Fibroblast of skin of scalp (primary cell): ENCODE data around the gene REPS2.

Experiments
- DNase-seq: peaks from one replicate; pipeline ENCODE4 v3.0.0-alpha.2; 2013

Gene REPS2

DNA sequence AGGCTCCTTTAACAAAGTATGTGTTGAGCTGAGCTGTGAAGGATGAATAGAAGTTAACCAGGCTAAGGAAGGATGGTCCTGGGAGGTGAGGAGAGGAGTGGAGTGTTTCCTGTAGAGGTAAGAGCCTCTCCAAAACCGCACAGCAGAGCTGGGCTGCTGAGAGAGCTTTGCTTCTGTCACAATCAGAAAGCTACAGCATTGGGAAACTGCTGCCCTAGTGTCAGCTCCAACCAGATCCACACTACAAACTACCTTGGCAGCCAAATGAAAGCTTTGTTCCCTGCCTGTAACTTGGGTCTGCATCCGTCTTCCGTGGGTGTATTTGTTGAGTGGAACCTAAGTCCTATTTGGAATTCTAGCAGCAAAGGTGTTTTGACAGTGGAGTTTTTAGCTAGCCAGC lies 91.8 kb downstream of the REPS2 start:
- DNase-seq: no peak

GRCh38 chrX:17038681-17039161 lies 92.3 kb downstream of the REPS2 start:
- DNase-seq: peak; percentile 27

DNA sequence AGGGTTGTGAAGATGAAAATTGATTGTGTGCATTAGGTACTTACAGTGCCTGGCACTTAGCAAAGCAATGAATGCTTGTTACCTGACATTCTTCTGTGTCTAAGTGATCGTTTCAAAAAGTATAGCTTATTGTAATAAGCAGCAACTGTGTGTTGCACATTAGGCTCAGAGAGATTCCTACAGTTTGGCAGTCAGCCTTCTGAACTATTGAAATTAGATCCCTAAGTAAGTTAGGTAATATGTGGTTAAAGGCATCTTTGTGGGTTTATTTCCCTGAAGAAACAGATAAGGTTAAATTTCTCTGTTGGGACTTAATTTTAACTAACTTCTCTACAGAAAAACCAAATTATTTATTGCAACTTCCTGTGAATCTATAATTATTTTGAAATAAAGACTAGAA lies 93.4 kb downstream of the REPS2 start:
- peak; percentile 6 for DNase-seq

DNA sequence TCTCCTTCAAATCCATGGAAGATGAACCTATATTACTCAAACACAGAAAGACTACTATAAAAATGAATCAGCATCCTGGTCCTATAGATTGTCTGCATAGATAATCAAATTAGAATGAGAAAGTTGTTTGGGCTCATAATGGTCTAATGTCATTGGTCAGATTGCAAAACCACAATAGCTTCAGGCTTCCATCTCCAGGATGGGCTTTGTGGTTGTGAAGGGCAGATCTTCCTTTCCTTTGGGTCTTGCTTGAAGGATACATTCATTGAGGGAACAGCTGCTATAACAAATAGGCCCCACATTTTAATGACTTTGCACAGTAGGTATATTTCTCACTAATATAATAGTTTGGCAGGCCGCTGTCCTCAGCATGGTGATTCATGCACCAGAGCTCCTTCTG lies 94.3 kb downstream of the REPS2 start:
- DNase-seq: no peak

DNA sequence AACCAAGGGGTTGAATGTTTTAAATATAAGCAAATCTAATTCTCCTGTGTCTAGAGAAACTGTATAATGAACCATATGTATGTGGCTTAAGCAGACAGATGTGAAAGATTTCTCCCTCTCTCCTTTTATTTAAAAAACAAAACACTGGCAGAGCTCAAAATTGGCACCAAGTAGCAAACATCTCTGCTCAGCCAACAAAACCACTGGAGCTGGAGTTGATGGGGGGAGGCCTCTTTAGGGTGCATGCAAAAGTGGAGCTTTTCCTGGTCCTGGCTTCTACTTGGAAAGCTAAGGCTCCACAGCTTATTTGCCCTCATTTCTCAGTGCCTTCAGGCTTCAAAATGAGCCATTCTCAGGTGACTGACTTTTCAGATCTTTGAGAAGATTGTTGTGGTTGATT lies 95.6 kb downstream of the REPS2 start:
- DNase-seq: no peak

- DNase-seq: peak; percentile 63
Observed at GRCh38 chrX:17046478-17047097, 100.1 kb downstream of the REPS2 start.

- no peak for DNase-seq
Observed at GRCh38 chrX:17047224-17047623, 100.8 kb downstream of the REPS2 start.

DNA sequence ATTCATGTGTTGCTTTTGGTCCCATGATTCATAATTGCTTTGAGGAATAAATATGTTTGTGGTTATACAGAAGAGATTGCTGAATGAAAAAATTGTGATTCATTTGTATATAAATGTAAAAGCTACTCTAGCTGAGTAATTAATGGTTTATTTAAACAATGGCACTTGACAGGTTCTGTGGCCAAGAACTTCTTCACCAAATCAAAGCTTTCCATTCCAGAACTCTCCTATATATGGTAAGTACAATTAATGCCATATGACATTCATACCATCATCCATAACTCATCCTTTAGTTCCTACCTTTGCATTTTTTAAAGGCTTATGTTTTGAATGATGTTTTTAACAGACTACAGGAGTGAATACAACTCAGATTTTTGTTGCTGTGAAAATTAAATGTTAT lies 105.8 kb downstream of the REPS2 start:
- peak; percentile 40 for DNase-seq

- DNase-seq: no peak
Observed at GRCh38 chrX:17052793-17053192, 106.3 kb downstream of the REPS2 start.

- peak; percentile 11 for DNase-seq
Observed at GRCh38 chrX:17053502-17053901, 107.0 kb downstream of the REPS2 start.

DNA sequence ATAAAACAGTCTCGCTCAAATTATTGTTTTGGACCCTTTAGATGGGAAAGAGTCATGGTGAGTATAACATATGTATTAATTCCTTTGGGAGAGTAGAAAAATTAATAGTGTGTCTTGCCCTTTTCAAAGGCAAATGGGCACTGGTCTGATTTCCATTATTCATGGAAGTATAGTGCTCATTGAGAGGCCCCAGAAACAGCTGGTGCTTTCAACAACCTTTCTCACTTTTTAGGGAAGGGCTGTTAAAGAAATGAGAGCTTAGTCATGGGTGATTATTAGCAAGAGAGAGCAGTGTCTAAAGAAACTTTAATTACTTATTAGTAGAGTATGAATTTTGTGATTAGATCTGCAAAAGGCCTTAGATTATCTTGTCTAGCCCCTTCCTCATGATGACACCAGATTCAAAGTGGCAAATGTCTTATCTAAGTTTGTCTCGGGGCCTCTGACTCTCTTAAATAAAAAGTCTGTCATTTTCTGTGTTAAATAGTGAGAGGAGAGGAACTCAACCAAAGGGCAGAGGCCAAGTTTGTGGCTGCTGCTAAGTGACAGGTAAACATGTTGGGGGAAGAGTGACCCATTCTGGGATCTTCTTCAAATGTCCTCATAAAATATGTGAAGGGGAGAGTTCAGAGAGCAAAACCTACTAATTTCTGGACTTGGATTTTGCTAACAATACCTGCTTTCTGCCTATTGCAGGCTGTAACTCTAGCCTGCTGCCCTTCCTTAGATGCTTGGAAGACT lies 110.6 kb downstream of the REPS2 start:
- DNase-seq: no peak

GRCh38 chrX:17062065-17062464 lies 115.6 kb downstream of the REPS2 start:
- no peak for DNase-seq

GRCh38 chrX:17065100-17065499 lies 118.6 kb downstream of the REPS2 start:
- no peak for DNase-seq

DNA sequence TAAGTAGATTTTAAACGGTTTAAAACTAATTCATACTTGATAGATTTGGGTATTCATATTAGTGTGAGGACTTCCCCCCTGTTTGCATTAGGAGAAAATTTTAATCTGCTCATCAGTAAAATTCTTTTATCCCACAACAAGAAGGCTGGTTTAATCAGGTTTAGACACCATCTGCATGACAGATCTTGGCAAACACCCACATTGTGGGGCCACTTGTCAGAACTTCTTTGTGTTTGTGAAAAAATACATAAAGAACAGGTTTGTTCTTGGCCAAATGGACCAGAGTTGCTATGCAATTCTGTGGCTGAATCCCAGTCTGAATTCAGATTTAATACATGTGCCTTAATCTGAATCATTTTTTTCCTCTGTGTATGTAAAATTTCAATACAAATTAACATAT lies 121.1 kb downstream of the REPS2 start:
- DNase-seq: no peak

GRCh38 chrX:17072301-17072700 lies 125.8 kb downstream of the REPS2 start:
- DNase-seq: no peak

GRCh38 chrX:17072721-17073230 lies 126.3 kb downstream of the REPS2 start:
- no peak for DNase-seq

DNA sequence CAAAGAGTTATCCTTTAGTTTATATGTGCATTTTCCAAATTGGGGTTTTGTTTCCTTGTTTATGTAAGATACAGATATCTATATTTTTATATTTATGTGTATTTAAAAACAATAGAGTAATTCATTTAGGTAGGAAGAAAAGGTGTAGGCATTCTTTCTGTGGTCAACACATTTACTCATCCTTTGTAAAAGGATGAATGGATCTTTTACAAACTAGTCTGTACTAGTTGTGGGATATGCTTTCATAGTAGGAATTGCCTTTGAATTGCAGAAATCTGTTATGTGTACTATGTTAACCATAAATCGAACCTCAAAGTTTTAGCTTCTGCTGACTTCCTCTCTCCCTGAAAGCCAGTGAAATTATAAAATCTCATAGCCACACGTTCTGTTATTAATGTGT lies 128.5 kb downstream of the REPS2 start:
- DNase-seq: no peak

- peak; percentile 2 for DNase-seq
Observed at GRCh38 chrX:17077361-17077760, 130.9 kb downstream of the REPS2 start.

- peak; percentile 47 for DNase-seq
Observed at GRCh38 chrX:17078031-17078720, 131.7 kb downstream of the REPS2 start.

DNA sequence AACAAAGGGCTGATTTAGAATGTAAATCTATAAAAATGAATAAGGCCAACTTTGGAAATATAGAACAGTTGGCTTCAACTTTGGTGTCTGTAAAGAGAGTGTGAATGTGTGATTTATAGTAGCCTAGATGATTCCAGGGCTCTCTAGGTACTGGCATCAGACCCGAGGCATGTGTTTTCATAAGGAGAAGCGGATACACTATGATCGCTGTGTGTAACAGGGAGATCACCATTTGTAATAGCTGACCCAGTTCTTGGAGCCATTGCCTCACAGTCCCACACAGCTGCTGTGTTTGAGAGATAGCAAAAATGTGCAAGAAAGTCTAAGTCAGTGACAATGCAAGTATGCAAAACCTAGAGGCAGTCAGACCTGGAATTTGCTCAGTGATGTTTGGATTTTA lies 135.1 kb downstream of the REPS2 start:
- no peak for DNase-seq

- no peak for DNase-seq
Observed at GRCh38 chrX:17081968-17082367, 135.5 kb downstream of the REPS2 start.

DNA sequence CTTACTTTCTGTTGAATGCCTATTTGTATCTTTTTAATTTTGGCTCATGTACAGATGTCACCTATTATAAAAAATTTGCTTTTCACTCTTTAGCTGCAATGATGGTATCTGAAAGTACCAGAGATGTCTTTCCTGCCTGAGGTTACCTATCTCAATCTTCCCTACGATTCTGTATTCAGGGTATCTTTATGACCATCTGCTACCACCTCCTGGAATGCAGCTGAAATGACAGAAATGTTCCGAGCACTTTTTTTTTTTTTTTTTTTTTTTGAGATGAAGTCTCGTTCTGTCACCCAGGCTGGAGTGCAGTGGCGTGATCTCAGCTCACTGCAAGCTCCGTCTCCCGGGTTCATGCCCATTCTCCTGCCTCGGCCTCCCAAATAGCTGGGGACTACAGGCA lies 136.4 kb downstream of the REPS2 start:
- DNase-seq: peak; percentile 9

GRCh38 chrX:17086317-17086716 lies 139.9 kb downstream of the REPS2 start:
- DNase-seq: no peak

- DNase-seq: no peak
Observed at GRCh38 chrX:17095161-17095560, 148.7 kb downstream of the REPS2 start.
